GM04503 (cell line): ENCODE results near the gene RASSF5.

Experiments
- DNase-seq: peaks from one replicate; pipeline ENCODE4 v3.0.0-alpha.2; 2012; ENCODE audit warnings: low read depth

The RASSF5 gene

GRCh38 chr1:206507284-206508129, at the start of gene RASSF5:
Gene RASSF5 (plus strand): TSS chr1:206507531. CDS start chr1:206507603, 72 bp downstream.
- no peak for DNase-seq

- no peak for DNase-seq
Measured at GRCh38 chr1:206459703-206460102, 47.6 kb upstream of the RASSF5 start.

DNA sequence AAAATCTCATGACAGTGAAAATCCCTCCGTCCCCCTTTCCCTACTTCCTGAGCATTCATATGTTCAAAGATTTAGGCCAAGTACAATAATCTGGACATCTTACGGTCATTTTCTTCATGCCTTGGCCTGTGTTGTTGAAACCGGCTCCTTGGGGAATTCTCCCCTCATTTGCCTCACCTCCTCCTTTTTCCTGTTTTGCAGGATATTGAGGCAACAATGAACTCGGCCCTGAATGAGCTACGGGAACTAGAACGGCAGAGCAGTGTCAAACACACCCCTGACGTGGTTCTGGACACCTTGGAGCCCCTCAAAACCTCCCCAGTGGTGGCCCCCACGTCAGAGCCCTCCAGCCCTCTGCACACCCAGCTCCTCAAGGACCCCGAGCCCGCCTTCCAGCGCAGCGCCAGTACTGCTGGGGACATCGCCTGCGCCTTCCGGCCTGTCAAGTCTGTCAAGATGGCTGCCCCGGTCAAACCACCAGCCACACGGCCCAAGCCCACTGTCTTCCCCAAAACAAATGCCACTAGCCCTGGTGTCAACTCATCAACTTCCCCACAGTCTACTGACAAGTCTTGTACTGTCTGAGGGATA, 46.4 kb upstream of the RASSF5 start:
- no peak for DNase-seq

GRCh38 chr1:206461602-206462455, 45.5 kb upstream of the RASSF5 start:
- no peak for DNase-seq

DNA sequence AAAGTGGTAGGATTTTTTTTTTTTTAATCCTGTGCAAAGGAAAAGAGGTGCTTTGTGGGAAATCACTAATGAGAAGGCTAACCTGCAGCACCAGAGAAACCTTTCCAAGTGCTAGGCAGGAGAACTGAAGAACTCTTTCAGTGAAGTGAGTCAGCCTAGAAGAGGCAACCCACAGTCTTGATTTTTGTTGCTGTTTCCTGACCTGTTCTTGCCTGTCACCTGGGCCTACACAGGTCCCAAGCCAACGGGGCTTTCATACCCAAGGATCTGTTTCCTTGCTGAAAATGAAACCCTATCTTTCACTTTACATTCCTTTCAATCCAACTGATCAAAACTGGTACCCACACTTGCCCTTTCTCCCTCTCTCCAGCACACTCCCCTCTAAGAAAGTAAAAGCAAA, 44.2 kb upstream of the RASSF5 start:
- no peak for DNase-seq

GRCh38 chr1:206463911-206464310, 43.4 kb upstream of the RASSF5 start:
- DNase-seq, result no peak

DNA sequence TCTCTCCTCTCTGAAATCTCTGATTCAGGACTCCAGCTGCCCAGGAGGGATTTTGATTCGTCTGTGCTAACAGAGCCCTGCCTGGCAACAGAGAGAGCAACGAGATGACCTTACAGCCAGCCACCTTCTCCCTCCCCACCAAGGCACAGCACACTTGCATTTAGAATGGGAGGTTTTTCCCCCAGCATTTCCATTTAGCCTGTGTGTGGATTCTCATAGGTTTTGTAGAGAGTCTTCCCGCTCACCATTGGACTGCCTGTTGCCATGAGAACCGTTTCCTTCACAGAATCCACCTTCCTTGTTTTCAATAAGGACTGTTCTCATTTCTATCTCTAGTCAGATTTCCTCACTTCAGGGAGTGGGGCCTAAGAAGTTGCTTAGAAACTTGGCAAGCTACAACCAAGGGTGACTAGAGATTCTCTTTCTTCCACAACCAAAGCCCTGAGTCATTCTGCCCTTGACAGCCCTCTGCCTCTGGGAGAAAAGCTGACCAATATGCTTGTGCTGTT, 42.8 kb upstream of the RASSF5 start:
- DNase-seq, result peak; percentile 87

DNA sequence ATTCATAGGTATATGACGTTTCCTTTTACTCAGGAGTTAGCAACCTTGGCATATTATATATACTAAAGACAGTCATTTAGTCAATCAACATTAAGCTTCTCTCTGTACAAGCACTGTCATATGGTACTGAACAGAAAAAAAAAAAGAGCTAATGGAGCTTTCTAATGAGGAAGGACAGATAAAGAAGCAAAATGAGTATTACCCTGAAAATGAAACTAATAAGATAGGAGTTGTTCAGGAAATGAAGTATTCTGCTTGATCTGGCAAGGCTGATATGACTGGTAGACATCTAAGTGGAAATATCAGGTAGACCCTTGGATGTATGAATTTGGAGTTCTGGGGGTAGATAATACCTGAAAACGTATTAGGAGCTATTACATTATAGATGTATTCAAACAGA, 41.4 kb upstream of the RASSF5 start:
- no peak for DNase-seq

GRCh38 chr1:206466840-206467649, 40.3 kb upstream of the RASSF5 start:
- no peak for DNase-seq

DNA sequence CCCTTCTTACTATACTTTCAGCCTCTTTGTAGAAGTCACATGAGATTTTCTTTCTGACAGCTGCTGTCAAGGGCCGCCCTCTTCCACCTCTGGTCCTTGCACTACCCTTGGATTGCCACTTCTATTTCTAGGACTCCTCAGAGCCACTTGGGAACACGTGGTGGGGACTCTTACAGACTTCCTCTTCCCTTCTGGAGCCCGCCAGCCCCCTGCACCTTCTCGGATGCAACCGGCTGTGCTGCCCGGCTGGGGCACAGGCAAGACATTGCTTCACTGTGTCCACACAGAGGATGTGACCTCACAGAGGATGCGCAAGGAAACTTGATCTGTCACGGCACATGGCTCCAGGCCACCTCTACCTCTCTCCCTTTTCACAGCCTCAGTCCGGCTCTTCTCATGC, 39.4 kb upstream of the RASSF5 start:
- no peak for DNase-seq

DNA sequence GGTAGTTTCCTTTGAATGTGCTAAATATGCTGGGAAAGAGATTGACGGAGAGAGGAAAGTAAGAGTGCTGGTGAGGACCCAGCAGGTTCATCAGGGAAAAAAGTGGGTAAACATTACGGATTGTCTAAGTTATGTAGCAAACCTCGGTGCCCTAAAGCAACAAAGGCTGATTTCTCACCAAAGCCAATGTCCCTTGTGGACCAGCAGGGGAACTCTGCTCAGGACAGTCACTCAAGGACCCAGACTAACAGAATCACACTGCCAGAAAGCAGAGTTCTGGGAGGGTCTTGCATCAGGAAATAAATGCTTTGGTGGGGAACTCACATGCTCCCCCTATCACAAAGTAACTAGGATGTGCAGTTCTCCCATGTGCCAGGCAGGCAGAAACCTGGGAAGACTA, 38.8 kb upstream of the RASSF5 start:
- DNase-seq, result no peak

GRCh38 chr1:206469411-206469932, 37.9 kb upstream of the RASSF5 start:
- DNase-seq, result no peak

GRCh38 chr1:206469933-206470691, 37.2 kb upstream of the RASSF5 start, which contains the start of gene IKBKE:
Gene IKBKE (plus strand): TSS chr1:206470476. CDS start chr1:206473228, 2,752 bp downstream.
- no peak for DNase-seq

GRCh38 chr1:206470692-206471414, 36.5 kb upstream of the RASSF5 start:
- DNase-seq, result no peak

DNA sequence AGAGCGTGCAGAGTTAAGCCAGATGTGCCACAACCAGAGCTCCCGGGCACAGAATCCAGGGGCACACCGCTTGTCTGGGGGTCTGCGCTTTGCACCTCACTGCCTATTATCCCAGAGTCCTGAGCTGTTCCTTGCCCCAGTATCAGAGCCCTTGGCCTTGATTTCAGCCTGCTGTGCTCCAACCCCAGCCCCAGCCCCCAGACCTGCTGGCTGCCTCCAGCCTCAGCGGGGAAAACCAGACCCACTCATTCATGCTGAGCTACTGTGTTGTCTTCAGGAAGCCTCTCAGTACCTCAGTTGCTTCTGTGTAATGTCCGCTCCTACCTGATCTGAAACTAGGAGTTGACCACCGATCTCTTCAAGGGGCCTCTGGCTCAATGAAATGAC, 35.9 kb upstream of the RASSF5 start:
- no peak for DNase-seq

- no peak for DNase-seq
Measured at GRCh38 chr1:206472024-206472423, 35.3 kb upstream of the RASSF5 start.

- DNase-seq, result no peak
Measured at GRCh38 chr1:206472454-206472853, 34.9 kb upstream of the RASSF5 start.

- DNase-seq, result no peak
Measured at GRCh38 chr1:206472886-206473285, 34.4 kb upstream of the RASSF5 start.

GRCh38 chr1:206476058-206476457, 31.3 kb upstream of the RASSF5 start:
- DNase-seq, result no peak

DNA sequence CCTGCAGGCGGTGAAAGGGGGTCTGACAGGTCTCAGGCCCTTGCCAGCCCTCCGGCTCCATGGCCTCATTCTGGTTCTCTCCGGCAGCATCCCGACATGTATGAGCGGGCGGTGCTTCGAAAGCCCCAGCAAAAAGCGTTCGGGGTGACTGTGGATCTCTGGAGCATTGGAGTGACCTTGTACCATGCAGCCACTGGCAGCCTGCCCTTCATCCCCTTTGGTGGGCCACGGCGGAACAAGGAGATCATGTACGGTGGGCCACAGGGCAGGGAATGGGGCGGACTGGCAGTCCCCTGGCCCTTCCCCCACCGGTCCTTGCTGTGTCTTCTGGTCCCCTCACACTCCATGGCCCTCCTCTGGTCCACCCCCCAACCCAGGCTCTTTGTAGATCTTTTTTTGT, 30.7 kb upstream of the RASSF5 start:
- no peak for DNase-seq
